ENCODE results near the gene CCNQ.

- TF ChIP-seq CTCF (optimal IDR thresholded peaks at IDR 0.05 in 1 of 3, IDR thresholded peaks at IDR 0.05 in 1 of 3, conservative IDR thresholded peaks at IDR 0.05 in 1 of 3; ENCODE audit: extremely low read depth in 1 of 3, insufficient read depth in 2 of 3, low read length in 3 of 3): no peak
- no peak for TF ChIP-seq EZH2 (IDR thresholded peaks at IDR 0.05; ENCODE audit: low read length)
These were observed 47.1 kb upstream of the CCNQ start for GRCh38 chrX:153645921-153646488.
